Hair follicular keratinocyte (primary cell): ENCODE measurements around the gene XPO6. TPM values are rescaled to one million over a fixed set of nuclear protein-coding genes. Genes with fewer than 3 reads are reported as not detected.

Experiments
- total RNA-seq: library from RNA; depleted of rRNA; stranded (reverse); fragments of >200 nt; gene quantifications from 2 replicates; pipeline ENCODE4 v1.2.3, GENCODE V29; 2015

XPO6 gene, protein sequence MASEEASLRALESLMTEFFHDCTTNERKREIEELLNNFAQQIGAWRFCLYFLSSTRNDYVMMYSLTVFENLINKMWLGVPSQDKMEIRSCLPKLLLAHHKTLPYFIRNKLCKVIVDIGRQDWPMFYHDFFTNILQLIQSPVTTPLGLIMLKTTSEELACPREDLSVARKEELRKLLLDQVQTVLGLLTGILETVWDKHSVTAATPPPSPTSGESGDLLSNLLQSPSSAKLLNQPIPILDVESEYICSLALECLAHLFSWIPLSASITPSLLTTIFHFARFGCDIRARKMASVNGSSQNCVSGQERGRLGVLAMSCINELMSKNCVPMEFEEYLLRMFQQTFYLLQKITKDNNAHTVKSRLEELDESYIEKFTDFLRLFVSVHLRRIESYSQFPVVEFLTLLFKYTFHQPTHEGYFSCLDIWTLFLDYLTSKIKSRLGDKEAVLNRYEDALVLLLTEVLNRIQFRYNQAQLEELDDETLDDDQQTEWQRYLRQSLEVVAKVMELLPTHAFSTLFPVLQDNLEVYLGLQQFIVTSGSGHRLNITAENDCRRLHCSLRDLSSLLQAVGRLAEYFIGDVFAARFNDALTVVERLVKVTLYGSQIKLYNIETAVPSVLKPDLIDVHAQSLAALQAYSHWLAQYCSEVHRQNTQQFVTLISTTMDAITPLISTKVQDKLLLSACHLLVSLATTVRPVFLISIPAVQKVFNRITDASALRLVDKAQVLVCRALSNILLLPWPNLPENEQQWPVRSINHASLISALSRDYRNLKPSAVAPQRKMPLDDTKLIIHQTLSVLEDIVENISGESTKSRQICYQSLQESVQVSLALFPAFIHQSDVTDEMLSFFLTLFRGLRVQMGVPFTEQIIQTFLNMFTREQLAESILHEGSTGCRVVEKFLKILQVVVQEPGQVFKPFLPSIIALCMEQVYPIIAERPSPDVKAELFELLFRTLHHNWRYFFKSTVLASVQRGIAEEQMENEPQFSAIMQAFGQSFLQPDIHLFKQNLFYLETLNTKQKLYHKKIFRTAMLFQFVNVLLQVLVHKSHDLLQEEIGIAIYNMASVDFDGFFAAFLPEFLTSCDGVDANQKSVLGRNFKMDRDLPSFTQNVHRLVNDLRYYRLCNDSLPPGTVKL
- 62.3 and 93.1 TPM in 2 replicates for total RNA-seq

DNA sequence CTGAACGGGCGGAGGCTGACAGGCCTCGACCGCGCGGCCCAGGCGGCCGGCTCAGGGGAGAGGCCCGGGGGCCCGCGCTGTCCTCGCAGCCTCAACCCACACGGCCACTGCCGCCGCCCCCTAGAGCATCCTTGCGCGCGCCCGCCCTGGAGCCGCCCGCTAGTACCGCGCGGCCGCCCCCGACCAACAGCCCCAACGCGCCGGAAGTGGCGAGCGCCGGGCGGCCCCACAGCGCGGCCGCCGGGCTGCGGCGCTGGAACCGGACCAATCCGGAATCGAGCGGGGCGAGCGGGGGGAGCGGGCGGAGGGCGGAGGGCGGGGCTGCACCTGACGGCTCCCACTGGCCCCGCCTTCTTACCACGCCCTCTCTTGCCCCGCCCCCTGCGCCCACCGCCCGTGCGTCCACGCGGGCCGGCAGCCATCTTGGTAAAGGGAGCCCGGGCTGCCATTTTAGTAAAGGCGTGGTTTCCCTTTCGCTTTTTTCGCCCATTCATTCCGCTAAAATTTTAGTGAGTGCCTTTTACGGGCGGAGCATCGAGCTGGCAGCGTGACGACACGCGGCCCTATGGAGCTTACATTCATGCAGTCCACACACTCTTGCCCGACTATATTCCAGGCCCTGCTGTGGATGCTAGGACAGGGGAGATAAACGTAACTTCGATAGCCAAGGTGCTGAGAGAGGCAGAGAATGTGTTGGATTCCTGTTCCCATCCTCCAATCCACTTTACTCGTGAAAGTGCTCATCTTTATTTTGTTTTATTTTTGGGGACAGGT, at the start of gene XPO6:
TSS of gene XPO6 (minus strand) at position 208 of the 774 bp plus-strand sequence. CDS start 597 bp downstream, outside the sequence.

DNA sequence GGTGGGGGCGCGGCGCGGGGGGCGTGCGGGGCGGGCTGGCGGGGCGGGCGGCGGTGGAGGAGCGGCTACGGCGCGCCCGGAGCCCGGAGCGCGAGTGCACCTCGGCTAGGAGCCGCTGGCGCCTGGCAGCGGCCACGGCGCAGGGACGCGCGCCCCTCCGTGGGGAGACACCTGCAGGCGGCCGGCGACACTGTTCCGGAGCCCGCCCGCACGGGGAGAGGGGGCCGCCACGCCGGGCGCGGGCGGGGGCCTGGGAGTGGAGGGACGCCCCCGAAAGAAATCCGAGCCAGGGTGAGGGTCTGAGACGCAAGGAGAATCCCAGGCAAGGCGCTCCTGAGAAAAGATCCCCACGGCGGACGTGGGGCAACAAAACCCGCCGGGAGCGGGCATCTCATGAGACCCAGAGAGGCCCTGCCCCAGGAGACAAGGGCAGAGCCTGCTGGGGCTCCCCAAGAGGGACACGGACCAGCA, 148.1 kb downstream of the XPO6 start, which contains the start of gene GSG1L:
TSS of gene GSG1L (minus strand) at position 124 of the 471 bp plus-strand sequence. CDS start 290 bp downstream, outside the sequence.

Other genes with a start within 250 kb of the XPO6 start
- gene GSG1L, start 148.3 kb downstream of the XPO6 start, total RNA-seq = not detected in 2 replicates
- gene SBK1, start 80.6 kb upstream of the XPO6 start, total RNA-seq = 0.08 TPM in 1 of 2 replicates, not detected in the other
- 0.04 and 0.47 TPM in 2 replicates for gene NPIPB6, start 151.5 kb upstream of the XPO6 start, total RNA-seq
- gene EIF3CL, start 191.9 kb upstream of the XPO6 start, total RNA-seq = 107 and 134 TPM in 2 replicates